Eye (tissue), 1 donor: Measurements from ENCODE around the gene SH3BGR.

Source experiments
- DNase-seq: peaks from one replicate; pipeline ENCODE4 v3.0.0-alpha.2; 2015

SH3BGR gene

DNA sequence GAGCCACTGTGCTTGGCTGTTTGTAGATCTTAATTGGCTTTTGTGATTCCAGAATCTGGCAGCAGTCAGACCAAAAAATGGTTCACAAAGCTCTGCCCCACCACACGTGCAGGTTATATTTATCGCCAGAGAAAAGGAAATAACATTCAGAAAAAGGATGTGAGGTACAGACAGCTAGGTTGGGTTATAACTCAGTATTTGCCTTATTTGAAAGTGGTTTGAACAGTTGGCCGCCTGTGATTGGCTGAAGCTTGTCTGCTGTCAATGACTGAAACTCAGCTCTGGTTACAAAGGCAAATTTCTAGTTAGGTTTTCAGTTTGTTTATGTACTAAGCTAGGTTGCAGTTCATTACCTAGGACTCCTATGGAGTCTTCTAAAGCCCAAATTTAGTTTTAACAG, 9.6 kb downstream of the SH3BGR start:
- no peak for DNase-seq

DNA sequence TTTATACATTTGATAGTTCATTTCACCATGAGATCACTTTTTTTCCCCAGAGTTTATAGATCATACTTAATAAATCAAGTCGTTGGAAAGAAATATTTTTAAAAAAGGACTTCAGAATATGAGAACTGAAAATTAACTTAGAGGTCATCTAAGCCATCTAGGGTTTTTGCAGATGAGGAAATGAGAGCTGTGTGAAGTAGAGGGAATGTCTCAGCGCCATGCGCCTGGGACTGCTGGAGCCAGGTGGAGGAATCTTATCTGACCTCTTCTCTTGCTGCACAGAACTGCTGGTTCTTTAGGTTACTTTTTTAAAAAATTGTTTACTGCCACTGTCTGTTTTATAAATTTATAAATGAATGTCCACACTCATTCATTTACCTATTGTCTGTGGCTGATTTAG, 11.5 kb downstream of the SH3BGR start:
- DNase-seq = no peak

DNA sequence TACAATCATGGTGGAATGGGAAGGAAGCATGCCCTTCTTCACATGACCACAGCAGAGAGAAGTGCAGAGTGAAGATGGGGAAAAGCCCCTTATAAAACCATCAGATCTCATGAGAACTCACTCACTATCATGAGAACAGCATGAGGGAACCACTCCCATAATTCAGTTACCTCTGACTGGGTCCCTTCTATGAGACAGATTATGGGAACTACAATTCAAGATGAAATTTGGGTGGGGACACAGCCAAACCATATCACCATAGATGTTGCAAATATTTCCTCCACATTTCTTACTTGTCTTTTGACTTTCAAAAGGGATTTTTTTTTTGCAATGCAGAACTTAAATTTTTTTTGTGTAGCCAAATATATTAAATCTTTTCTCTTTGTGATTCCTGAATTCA, 14.8 kb downstream of the SH3BGR start:
- no peak for DNase-seq

DNA sequence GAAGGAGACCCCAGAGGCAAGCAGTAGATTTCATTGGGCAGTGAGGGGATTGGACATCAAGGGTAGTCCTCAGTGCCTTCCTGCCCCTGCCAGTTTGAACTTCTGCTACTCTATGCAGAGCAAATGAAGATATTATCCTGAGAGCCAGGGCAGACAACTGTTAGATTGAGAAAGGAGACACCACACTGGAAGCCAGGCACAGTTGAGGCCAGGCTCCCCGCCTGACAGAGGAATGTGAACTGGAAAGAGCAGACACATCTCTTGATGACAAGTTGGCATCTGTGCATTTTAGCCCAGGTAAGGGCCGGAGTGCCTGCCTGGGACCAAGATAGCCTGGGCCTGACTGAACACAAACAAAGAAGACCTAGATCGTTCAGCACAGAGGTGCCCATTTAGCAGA, 16.0 kb downstream of the SH3BGR start:
- DNase-seq = no peak

DNA sequence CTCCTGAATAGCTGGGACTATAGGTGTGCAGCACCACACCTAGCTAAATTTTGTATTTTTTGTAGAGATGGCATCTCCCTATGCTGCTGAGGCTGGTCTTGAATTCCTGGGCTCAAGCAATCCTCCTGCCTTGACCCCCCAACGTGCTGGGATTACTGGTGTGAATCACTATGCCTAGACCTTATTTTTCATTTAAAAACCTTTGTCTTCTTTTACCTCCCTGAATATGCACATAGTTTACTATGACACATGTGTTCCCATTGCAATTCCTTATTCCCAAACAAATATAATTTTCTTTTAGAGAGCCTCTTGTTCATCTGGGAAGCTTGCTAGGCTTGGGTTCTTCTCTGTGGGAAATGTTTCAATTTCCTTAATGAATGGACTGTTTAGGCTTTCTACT, 16.8 kb downstream of the SH3BGR start:
- no peak for DNase-seq

DNA sequence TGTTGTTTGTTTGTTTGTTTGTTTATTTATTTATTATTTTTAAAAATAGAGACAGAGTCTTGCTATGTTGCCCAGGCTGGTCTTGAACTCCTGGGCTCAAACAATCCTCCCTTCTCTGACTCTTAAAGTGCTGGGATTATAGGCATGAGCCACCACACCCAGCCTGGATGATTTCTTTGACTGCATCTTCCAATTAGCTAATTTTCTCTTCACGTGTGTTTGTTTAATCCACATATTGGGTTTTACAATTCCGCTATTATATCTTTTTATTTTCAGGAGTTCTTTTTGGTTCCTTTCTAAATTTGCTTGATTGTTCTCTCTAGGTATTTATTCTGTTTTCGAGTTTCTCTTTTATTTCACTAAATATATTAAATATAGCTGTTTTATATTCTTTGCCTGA, 19.8 kb downstream of the SH3BGR start:
- DNase-seq = no peak

DNA sequence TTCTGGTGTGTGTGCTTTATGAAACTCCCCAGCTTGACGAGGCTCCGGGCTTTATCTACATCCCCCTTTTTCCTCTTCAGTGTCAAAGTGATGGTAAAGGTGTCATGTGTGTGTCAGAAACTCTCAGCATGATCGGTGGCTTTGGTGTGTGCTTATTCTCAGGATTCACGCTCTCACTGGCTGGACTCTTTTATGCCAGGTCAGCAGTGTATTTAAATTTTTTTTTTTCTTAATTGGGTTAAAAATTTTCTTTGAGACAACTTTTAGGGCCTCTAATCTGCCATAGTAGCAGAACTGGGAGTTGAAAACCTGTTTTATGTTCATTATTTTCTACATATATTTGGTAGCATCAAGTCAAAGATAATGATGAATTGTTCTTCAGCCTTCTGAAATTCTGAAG, 21.0 kb downstream of the SH3BGR start:
- DNase-seq = no peak

DNA sequence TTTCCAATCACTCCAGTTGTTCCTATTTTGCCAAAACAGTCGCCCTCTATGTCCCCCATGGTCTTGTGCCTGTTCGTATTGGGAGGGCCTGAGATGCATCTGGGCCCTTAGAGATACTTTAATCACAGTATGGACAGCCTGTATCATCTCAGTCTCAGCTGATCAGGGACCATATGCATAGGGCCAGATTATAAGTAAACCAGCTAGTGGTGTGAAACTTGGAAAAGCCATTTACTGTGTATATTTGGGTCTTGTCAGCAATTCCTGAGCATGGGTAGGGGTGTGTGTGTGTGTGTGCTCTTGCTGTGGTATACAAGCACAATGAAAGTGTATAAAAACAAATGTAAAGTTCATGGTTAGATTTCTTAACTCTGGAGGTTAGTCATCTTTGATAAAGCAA, 22.8 kb downstream of the SH3BGR start:
- DNase-seq = no peak

DNA sequence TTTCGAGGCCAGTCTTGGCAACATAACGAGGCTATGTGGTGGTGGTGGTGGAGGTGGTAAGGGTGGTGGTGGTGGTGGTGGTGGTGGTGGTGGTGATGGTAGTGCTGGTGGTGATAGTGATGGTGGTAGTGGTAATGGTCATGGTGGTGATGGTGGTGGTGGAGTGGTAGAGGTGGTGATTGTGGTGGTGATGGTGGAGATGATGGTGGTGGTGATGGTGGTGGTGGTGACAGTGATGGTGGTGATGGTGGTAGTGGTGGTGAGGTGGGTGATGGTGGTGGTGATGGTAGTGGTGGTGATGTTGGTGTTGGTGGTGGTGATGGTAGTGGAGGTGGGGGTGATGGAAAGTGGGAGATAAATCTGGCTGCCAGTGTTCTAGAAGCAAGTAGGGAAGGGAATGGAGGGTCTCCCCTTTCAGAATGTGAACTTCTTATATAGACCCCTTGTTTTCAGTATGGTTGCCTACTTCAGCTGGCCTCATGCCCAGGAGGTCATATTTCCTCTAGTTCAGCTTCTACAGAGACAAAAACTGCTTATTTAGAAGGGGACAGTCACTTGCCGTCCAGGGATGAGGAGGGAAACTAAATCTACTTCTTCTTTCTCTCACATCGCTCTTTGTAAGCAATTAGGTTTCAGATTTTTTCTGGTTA, 27.5 kb downstream of the SH3BGR start:
- no peak for DNase-seq

DNA sequence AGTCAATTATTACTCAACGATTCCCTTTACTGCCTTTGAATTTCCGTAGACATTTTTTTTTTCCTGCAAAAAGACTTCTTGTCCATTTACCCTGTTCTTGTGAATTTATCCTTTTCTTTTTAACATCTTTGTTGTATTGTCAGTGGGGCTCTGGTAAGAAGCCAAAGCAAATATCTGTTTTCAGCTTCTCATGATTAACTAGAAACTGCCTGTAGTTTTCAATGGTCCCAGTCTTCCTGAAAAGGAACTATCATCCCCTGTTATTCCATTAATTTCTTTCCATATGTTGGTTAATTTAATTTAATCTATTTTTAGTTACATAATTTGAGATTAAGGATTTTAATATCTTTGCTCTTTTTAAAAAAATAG, 28.0 kb downstream of the SH3BGR start:
- DNase-seq = no peak

DNA sequence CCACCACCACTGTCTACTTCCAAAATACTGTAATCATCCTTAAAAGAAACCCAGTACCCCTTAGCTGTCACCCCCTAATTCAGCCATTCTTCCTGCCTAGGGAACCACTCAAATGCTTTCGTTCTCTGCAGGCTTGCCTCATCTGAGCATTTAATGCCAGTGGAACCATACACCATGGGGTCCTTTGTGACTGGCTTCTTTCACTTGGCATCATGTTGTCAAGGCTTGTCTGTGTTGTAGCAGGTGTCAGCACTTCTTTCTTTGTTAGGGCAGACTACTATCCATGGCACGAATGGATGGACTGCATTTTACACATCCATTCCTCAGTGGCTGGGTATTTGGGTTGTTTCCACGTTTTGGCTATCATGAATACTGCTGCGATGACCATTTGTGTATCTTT, 28.5 kb downstream of the SH3BGR start:
- DNase-seq = no peak

DNA sequence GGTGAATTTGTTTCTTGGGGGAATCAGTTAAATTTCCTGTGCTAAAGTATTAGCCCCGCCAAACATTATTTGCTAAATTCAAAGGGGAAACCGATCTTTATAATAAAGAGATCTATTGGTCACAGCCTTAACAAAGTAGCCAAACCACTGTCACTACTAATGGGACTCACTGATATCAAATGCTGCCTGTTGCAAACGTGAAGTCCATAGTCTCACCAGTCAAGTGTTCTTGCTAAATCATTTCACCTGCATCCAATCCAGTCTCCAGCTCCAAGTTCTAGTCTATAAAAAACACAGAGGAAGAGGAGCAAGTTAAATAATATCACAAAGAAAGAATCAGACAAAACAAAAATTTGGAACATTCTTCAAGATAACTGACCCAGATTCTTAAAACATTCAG, 30.1 kb downstream of the SH3BGR start:
- no peak for DNase-seq

DNA sequence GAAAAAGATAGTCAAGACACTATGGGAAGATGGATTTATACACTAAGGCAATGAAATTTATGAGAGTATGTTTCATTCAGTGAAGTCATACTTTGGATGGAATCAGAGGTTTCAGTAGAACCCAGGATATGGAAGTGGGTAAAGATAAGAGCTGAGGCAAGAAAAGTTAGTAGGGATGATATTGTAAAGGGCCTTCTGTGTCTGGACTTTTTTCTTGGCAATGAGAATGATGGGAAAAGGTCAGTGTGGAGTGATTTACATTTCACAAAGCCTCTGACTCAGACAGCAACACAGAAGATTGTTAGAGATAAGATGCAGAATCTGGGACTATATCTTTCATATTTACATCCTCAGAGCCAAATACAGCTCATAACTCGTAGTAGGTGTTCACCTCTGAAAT, 32.1 kb downstream of the SH3BGR start:
- DNase-seq = peak; percentile 2

DNA sequence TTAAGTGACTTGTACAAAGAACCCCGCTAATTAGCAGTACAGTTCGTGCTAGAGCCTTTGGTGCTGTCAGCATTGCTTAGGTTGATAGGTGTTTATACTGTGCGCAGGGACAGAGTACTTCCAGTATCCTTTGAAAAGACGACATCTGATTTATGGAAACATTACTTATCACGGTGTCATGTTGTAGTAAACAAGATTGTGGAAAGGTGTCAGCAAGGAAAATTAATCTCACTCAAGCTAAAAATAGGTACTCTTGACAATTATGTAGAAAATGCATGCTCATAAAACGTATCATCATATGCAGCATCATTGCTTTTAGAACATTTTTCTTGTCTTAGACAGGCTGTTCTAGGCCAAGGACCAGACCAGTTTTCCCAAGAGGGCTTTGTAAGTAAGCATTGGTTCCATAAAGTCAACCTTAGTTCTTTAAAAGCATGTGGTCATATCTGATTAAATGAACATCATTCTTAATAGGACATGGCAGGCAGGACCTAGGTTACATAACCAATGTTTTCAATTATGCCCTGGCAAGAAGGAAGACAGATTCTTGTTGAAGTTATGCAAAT, 33.0 kb downstream of the SH3BGR start:
- peak; percentile 91 for DNase-seq

DNA sequence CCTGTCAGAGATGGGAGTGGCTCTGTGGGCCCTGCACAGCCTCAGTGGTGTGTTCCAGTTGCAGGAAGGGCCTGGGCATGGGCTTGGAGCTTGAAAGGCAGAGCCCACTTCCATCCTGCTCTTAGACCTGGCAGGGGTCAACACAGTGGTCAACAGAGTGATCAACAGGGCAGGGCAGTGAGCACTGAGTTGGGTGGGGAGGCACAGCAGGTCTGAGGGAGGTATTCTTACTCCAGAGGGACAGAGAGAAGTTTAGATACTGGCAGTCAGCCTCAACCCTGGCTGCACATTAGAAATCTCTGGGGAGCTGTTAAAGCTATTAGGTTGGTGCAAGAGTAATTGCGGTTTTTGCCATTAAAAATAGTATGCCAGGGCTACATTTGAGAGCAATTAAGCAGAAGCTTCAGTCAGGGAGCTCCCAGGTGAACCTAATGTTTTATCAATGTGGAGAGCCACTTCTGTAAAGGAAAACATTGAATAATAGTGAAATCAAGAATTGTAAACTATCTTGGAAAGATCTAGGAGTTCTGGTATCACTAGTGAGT, 37.7 kb downstream of the SH3BGR start:
- no peak for DNase-seq

DNA sequence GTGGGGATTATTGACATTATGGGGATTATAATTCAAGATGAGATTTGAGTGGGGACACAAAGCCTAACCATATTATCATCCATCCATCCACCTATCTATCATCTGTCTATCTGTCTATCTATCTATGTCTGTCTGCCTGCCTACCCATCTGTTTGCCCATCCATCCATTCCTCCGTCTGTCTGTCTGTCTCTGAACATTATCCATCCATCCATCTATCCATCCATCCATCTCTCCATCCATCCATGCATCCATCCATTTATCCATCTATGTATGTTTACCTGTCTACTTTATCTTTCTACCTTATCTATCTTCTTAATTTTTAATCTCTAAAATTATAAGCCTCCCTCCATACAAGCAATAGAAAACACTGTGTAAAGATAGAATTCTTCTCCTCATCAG, 47.4 kb downstream of the SH3BGR start:
- DNase-seq = no peak

DNA sequence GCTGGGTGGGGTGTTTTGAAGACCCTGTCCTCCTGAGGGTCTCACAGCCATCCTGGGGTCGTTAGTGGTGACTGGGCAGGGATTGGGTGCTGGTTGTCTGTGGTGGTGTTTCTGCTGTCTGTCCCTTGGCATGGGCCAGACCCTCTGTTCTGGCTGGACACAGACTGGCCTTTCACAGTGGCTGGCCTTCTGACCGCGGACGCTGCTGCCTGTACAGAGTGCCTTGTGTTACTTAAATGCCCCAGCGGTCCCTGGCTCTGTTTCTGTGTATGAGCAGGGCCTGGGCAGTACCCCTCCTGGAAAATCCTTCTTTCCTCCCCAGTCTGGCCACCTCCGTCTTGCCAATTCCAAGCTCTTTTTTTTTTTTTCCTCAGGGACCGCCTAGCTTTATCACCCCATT, 50.9 kb downstream of the SH3BGR start:
- no peak for DNase-seq

DNA sequence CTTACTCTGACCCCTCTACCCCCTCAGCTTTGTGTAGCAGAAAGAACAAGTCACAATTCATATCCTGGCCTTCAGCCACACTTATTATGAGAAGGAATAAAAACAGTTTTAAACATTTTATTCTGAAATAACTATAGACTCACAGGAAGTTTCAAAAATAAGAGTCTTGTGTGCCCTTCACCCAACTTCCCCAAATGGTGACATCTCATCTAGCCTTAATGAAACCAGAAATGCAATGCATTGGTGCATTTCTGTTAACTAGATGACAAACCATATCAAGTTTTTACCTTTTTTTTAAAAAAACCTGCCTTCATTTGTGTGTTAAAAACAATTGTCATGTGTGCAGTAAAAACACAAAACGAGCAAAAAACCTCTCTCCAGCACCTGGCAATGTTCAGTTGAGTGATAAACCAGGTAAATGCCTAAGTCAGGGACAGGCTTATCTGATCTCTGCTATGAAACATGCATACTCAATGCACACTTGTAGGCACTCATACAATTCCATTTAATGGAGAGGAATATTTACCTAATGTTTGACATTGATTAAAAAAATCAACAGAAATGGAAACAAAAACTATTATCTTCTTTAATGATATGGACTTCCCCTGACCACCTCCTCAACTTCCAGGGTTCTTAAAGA, 51.5 kb downstream of the SH3BGR start:
- peak; percentile 5 for DNase-seq

DNA sequence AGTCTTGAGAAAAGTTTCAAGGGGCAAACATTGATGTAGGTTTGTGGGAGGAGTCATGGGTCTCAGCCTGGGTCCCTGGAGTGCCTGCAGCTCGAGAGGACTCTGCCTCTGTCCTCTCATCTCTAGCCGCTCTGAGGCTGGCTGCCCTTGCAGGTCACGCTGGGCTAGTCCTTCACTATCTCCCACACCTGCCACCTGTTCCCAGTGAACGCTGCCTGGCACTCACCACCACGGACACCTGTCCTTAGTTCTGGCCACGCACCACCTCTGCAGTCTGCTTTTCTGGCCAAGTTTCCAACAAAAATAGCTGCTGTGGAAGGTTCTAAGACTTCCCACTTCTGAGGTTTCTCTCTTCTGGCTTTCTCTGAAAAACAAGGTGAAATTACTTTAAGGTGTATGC, 52.5 kb downstream of the SH3BGR start:
- no peak for DNase-seq

DNA sequence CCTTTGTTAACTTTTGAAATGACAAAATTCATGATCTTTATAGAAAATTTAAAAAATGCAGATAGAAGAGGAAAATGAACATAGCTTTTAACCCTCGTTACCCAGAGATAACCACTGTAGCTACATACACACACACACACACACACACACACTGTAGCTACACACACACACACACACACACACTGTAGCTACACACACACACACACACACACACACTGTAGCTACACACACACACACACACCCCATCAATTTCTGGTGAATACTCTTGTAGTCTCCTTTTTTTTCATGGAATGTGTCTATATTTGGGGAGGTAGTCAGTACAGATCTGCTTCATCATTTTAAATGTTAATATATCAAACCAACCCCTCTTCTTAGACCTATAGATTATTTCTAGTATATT, 58.5 kb downstream of the SH3BGR start:
- DNase-seq = no peak

DNA sequence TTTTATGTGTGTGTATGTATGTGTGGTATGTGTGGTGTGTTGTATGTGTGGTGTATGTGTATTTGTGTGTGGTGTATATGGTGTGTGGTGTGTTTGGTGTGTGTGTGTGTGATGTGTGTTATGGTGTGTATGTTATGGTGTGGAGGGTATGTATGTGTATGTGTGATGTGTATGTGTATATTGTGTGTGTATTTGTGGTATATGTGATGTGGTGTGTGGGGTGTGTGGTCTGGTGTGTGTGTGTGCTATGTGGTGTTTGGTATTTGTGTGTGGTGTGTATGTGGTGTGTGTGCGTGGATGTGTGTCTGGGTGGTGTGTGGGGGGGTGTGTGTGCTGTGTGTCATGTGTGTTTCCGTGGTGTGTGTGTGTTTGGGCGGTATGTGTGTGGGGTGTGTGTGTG, 59.3 kb downstream of the SH3BGR start:
- no peak for DNase-seq

DNA sequence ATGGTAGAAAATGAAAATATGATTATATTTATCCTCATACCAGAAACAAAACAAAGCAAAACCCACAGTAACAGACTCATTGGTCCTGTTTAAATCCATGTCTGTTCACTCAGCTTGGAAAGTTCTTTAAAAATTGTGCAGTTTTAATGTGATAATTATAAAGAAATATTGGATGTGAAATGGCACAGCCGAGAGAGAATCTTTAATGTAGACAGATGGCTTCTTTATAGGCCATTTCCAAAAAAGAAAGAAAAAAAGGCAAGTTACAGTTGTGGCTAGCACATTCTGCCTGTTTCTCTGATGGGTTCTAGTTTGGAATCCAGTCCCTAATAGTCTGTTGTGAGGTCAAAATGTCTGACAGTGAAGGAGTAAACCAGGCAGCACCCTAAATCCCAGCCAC, 62.0 kb downstream of the SH3BGR start:
- no peak for DNase-seq

DNA sequence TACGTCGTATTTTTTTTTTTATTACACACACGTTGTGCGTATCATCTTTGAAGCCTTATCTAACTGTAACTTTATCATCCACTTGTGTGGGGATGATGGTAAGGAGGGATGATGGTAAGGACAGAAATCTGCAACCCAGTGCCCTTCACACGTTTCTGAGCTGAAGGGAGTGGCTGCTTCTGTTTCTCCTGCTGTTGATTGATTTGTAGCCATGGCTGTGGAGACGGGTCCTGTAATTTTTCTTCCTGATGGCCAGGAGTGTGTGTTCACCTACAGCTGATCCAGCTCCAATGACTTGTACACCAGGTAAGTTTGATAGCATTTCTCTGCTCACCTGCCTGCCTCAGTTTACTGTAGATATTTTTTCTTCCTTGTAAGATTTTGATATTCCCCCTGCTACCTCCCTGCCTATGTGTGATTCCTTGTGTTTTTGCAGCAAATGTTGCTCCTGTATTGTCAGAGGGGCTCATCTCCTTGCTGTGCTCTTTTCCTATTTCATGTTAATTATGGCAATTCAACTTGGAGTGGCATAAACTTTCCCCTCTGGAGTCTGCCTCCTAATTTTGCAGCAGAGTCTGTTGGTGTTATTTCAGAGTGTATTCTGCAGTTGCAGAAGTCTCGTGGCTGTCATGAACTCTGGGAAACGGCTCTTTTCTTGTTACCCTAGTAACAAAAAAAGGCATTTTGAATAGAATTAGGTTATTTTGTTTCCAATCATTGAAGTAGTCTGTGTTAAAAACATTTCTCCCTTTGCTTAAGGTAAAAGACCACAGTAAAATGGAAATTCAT, 64.1 kb downstream of the SH3BGR start:
- DNase-seq = no peak
